ENCODE measurements around the gene AURKAIP1.
"Not testable (repeated sequence)": the region's sequence is repeated elsewhere in the genome, so short reads cannot be mapped to it uniquely, and the experiment has no call there.

AURKAIP1 gene

DNA sequence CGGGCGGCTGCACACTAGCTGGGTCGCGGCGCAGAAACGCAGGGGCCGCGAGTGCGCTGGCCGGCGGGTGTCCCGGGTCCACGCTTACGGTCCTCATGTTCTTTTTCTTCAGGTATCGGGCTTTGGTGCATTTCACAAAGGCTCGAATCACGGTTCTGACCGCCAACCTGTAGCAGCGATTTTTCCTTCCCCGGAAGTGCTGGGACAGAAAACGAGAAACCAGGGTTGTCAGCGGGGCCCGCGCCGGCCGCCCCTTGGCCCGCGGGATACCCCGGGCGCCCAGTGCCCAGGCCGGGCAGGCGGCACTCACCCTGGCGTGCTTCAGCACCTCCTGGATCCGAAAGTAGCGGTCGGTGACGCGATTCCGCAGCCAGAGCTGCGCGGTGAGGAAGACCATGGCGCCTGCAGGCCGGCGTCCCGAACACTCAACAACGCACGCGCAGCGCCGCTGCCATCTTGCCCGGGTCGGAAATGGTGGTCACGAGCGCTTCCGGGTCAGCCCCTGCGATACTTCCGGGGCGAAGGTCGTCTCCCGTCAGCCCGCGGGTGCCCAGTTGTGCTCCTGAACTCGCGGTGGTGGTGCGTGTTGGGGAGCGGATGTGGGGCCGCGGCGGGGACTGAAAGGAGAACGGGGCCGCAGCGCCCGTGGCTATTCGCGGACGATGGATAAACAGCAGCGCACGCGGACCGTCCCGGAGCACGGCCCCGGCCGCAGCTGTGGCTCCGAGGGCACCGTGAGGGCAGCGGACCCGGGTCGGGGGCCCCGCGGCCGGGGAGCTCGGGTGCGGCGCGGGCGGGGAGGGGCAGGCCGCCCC, 32.0 kb upstream of the AURKAIP1 start, which contains the start of gene MRPL20:
MRPL20 (minus strand) TSS at position 473 of the 815 bp plus-strand sequence; CDS start at position 397, 76 bp downstream.
- peak; percentile 93 for DNase-seq (ENCODE audit: low read depth in 2 of 2)

DNA sequence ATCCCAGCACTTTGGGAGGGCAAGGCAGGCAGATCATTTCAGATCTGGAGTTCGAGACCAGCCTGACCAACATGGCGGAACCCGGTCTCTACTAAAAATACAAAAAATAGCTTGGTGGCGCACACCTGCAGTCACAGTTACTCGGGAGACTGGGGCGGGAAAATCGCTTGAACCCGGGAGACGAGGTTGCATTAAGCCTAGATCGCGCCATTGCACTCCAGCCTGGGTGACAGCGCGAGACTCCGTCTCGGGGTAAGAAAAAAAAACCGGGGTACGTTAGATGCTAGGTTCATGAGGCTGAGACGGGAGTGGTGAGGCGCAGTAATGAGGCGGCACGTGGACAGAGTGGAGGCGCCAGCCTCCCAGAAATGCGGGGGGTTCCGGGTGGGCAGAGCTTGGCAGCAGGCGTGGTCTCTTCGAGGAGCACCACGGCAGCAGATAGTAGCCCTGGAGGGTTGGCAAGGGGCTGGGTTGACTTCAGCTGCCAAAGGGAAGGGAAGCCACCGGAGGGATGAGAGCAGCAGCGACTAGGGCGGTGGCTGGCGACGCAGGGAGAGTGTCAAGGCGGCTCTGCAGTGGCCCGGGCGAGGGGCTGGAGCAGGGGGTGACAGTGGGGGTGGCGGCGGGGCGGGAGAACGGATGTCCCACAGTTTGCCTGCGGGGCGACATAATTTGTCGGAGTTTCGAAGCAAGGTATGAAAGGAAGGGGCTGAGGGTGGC, 31.3 kb upstream of the AURKAIP1 start:
- DNase-seq (ENCODE audit: low read depth in 2 of 2): no peak

DNA sequence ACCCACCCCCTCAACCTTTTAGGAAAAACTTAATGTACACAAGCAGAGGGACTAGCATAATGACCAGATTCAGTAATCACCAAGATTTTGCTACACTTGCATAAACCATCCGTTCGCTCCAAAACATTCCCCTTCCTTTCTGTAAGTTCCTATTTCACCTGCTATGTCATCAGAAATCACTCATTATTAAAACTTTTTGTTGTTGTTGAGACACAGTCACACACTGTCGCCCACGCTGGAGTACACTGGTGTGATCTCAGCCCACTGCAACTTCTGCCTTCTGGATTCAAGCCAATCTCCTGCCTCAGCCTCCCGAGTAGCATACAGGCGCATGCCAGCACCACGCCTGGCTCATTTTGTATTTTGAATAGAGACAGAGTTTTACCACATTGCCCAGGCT, 28.6 kb upstream of the AURKAIP1 start:
- DNase-seq (ENCODE audit: low read depth in 2 of 2): no peak

DNA sequence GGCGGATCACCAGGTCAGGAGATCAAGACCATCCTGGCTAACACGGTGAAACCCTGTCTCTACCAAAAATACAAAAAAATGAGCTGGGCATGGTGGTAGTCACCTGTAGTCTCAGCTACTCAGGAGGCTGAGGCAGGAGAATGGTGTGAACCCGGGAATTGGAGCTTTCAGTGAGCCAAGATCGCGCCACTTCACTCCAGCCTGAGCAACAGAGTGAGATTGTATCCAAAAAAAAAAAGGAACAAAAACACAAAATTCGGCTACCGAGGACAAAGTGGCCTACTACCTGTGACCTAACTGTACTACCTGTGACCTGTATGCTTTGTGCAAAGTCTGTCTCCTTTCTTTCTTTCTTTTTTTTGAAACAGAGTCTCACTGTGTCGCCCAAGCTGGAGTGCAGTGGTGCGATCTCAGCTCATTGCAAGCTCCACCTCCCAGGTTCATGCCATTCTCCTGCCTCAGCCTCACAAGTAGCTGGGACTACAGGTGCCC, 27.9 kb upstream of the AURKAIP1 start:
- DNase-seq (ENCODE audit: low read depth in 2 of 2): not testable (repeated sequence)

DNA sequence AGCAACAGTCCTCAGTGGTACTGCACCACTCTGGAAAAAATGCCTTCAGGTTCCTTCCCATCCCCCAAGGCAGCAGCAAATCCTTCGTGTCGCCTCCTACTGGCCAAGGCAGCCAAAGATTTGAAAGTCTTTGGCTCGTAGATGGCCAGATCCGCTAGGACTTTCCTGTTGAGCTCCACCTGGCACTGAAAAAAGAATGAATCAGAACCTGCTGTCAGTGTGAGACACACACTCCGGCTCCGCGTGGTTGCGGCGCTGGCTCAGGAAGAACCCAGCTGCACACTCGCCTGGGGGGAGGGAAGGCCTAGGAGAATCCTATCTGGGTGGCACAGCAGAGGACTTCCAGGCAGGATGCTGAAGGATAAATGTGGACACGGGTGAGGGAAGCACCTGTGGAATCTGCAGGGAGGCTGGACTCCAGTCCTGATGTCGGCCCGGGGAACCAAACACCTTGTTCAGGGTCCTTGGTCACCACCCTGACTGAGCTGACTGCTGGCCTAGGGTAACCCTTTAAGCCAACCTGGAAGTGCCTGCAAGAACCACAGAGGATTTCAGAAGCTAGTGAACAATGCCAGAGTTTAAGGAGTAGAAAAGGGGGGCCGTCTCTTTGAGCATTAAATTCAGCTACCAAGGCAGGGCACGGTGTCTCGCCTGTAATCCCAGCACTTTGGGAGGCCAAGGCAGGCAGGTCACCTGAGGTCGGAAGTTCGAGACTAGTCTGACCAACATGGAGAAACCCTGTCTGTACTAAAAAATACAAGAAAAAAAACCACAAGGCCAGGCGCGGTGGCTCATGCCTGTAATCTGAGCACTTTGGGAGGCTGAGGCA, 27.3 kb upstream of the AURKAIP1 start:
- DNase-seq (ENCODE audit: low read depth in 2 of 2): peak in 1 of 2 donors; percentile 37

DNA sequence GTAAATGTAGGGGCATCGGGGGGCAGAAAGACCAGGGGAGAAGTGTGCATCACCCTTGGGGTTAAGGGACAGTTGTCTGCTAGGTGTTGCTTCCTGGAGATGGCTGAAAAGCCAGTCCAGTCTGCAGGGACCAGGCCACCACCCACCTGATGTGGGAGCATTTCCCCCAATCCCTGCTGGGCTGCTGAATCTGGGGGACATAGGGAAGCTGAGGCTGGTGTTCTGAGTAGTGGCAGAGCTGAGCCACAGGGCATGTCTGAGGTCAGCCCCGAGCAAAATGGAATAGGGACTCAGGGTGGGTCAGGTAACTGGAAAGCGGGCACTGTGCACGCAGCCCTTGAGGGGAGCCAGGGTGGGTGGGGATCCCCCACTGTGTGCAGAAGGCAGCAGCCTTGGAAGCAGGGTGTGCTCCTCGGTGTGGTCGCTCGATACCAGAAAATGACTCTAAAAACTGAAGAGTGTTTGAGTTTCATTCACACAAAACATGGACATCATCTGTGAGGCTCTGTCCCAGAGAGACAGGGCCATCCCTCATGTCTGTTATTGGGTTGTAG, 26.5 kb upstream of the AURKAIP1 start:
- DNase-seq (ENCODE audit: low read depth in 2 of 2): no peak

DNA sequence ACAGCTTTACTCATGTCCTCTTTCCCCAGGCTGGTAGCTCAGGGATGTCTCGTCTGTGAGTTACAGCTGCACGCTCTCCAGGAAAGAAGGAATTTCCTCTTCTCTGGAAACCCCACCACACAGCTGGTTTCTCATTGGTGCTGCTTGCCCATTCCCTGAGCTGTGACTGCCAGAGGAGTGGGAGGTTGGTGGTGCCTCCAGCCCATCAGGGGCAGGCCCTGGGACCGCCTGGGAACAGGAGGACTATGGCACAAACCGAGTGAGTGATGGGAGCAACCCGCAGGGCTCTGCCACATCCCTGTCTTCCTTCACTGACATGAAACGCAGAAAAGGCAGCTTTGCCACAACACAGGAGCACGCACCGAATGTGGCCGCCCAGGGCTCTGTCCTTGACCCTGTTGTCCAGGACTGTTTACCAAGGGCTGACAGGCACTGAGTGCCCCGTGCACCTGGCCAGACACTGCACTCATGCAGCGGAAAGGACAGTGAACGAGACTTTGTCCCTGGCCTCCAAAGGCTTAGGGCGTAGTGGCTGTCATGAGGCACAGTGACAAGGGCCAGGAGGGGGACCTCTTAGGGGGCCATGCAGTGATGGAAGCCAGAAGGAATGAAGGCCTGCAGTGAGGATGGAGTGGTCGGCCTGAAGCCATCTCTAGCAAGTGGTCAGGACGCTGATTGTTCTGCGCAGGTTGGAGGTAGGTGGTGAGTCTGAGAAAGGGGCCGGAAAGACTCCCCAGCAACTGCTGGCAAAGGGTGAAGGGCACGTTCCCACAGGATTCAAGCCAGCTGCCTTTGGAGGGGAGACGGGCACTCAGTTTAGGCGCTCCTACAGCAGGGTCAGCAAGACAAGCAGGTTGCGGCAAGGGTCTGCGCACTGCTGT, 25.8 kb upstream of the AURKAIP1 start:
- no peak for DNase-seq (ENCODE audit: low read depth in 2 of 2)

DNA sequence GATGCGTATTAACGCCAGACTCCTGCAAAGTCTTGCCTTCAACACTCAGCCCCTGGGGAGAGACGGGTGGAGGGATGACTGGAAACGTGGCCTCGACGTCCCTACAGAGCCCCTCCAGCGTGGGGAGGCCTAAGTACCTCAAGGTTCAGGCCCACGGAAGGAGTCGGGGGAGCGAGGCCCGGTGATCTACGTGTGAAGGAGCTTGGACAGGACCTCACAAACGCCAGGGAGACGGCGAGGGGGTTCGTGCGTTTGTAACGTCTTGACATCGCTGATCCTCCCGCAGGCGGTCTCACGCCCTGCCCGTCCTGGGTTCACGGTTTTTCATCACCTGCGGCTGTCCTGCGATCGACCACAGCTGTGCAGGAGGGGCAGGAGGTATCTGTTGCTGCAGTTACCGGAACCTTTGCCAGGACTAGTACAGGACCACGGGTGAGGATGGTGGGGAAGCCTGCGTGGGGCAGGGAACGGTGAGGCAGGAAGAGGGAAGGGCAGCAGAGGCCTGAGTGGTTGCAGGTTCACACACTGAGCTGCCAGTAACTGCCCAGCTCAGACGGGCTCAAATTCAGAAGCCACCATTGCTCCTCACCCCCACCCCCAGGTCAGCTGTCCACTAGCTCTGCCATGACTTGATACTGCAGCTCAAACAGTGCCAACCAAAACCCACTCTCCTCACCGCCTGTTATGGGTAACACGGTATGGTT, 25.0 kb upstream of the AURKAIP1 start:
- DNase-seq (ENCODE audit: low read depth in 2 of 2): no peak

DNA sequence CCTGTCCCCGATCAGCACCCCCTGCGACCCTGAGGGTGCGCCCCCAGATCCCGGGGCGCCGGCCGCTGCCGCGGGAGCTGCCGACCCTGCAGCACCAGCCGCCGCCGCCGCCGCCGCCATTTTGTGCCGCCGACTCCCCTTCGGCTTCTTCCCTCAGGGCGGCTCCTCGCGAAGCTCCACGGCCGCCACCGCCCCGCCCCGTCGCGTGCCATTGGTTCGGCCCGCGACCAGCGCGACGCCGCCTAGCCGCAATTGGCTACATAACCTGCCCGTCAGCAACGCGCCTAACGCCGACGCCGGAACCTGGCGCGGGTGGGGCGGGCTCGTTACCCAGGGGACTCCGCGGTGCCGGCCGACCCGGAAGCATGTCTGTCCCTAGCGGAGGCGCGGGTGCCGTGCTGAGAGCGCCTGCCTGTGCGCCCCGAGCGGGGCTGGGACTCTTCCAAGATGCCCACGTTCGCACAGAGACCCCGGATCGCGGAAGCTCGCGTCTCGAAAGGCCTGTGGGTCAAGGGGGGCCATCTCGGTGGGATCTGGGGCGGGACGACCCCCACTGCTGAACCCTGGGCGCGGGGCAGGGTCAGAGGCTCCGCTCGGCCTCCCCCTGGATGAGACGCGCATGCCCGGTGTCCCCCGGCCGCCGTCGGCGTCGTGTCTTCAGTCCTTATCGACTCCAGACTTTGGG, 24.3 kb upstream of the AURKAIP1 start, which contains the start of gene CCNL2:
CCNL2 (minus strand) TSS at position 149 of the 685 bp plus-strand sequence; CDS start at position 120, 29 bp downstream.
- DNase-seq (ENCODE audit: low read depth in 2 of 2): peak; percentile 98 to 100

DNA sequence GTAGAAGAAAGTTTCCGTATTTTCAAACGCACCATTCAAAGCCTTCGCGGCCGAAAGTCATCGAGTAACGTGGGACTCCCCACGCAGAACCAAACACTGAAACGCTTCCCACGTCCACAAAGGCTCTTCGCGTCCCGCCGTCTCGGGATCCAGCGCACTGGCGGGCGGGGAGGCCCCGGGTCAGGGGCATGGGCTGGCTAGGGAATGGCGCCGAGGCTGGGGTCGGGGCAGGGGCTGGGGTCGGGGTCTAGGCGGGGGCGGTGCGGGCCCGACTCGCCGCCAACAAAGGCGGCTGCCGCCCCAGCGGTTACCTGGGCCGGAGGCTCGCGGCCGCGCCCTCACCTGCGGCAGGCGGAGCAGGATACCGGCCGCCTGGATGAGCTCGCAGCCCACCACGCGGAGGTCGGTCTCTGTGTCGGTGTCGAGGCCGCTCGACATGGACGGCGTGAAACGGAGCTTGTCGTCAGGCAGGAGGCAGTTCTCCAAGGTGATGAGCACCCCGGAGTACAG, 23.7 kb upstream of the AURKAIP1 start:
- no peak for DNase-seq (ENCODE audit: low read depth in 2 of 2)

DNA sequence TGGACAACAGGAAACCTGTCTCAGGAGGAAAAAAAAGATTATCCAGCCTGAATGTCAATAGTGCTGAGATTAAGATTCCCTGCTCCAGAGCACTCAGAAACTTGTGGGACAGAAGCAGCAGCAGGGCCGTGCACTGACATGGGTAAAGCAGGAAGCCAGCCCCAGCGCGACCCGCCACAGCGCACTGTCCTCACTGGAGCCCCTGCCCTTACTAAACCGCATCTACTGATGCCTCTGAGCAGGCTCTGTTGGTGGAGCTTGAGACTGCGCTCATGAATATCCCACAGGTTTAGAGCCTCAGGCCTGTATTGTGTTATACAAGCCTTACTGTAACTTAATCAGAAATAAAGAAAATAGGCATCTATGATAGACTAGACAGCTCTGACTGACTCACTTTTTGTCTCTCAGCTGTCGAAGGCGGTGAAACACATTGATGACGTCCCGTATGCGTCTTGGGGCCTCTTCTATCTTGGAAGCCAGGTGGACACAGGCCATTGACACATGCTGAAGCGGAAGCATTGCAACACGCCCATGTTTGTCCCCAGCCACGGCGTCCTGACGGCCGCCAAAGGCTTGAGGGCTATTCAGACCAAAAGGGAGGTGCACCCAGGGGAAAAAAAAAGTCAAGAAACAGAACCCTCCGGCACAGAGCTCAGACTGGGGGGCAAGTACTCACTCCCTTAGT, 23.0 kb upstream of the AURKAIP1 start:
- no peak for DNase-seq (ENCODE audit: low read depth in 2 of 2)

DNA sequence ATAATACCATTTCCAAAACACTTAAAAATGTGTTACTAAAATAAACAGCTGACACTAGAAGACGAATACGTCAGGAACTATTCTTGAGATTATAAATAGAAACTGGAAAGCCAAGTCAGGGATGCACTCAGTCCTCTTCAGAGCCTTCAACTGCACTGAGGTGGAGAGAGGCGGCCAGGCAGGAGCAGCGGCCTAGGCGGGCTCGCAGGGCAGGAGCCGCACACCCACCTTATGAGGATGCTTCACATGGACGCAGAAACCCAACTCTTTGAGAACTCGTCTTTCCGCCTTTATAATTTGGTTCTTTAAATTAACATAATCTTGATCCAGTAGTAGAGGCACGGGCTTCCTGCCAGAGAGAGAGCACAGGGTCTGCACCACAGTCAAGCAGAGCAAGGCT, 20.2 kb upstream of the AURKAIP1 start:
- no peak for DNase-seq (ENCODE audit: low read depth in 2 of 2)

DNA sequence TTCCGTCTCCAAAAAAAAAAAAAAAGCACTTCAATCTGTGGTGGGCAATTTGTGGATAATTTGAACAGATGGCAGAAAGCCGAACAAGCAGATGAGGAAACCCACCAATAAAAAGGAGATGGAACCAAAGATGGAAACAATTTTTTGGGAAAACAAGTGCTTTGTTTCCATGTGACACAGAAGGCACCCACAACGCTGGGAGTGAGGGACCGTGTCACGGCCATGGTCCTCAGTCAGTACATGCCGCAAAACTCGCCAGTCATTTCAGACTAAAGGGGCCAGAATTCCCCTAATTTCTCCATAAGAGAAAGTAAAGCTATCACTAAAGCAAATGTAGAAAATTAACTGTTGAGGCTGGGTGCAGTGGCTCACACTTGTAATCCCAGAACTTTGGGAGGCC, 19.1 kb upstream of the AURKAIP1 start:
- no peak for DNase-seq (ENCODE audit: low read depth in 2 of 2)

DNA sequence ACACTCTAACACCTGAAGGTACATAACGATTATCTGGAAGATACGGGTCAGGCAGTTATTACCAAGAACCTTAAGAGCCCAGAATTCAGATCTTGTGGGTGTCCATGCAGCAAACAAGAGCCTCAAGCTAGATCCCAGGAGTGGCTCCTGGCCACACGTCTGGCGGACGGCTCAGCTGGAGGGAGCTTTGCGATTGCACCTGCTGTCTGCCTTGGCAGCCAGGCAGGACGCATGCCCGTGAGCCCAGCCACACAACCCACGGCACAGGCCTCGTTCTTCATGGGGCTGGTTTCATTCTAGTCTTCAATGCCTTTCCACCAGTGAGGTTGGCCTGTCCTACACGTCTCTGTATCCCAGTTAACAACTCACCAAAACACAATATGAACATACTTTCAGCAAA, 18.4 kb upstream of the AURKAIP1 start:
- no peak for DNase-seq (ENCODE audit: low read depth in 2 of 2)

DNA sequence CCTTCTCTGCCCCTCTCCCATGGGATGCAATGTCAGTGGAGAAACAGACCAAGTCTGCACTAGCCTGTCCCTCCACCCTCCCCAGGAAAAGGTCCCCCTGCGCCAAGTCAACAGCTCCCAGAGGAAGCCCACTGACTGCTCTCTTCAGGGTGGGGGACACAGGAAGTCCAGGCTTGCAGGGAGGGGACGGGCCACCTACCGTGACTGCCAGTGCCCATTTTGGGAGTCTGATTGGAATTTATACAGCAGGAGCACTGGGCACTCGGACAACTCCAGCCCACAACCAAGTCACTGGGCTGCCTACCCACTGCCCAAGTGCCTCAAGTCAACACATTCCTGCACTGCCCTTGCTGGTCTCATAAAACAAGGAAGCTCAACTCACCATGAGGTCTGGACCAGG, 18.0 kb upstream of the AURKAIP1 start:
- no peak for DNase-seq (ENCODE audit: low read depth in 2 of 2)

DNA sequence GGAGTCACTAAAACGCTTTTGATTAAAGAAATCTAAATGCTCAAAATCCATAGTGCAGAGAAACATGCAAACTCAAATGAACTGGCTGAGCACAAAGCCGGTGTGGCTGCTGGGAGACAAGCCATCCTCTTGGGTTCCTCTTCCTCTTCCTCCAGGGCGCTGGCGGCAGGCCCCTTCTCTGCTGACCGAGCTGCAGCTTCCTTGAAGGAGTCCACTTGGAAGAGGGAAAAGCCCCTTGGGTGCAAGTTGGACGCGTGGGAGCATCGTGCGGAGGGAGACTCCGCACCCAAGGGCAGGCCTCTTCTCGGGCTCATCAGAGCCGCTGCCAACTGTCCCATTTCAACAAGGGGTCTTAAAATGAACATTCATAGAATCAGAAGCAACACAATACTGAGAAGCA, 16.2 kb upstream of the AURKAIP1 start:
- no peak for DNase-seq (ENCODE audit: low read depth in 2 of 2)

DNA sequence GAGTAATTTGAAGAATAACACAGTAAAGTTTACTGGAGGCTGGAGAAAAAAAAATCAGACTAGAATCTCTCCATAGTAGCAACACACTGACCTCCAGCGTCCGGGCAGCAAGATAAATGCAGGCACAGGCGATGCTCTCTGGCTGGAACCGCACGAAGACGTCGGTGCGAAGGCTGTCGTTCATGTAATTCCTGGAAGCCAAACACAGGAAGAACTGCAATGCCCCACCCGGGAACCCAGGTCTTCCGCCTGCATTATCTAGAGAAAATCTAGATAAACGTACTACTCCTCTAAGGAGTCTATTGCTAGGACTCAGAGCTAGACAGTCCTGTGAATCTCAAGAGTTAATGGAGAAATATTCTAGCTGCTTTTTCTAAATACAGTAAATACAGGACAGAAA, 15.7 kb upstream of the AURKAIP1 start:
- no peak for DNase-seq (ENCODE audit: low read depth in 2 of 2)

DNA sequence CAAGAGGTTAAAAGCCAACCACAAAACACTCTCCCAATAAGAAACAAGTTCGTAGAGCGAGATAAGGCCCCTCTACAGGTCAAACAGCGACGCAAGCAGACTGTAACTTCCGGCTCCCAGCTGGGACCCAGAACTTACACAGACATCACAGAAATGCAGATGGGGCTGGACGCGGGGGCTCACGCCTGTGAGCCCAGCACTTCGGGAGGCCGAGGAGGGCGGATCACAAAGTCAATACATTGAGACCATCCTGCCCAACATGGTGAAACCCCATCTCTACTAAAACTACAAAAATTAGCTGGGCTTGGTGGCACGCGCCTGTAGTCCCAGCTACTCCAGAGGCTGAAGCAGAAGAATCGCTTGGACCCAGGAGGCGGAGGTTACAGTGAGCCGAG, 13.1 kb upstream of the AURKAIP1 start:
- no peak for DNase-seq (ENCODE audit: low read depth in 2 of 2)
